Endothelial cell (in vitro differentiated cells): ENCODE measurements around the gene TEX30. TPM values are rescaled to one million over a fixed set of nuclear protein-coding genes. Genes with fewer than 3 reads are reported as not detected.

Experiments used
- DNase-seq: peaks from one replicate; pipeline ENCODE4 v3.0.0; 2021; ENCODE audit warnings: low spot score
- H3K27ac Mint-ChIP-seq: one replicate; pipeline ENCODE4 v1.8.0; 2021; ENCODE audit warnings: mixed read lengths, inconsistent platforms; ENCODE audit not compliant: unreplicated experiment
- H3K27me3 Mint-ChIP-seq: one replicate; pipeline ENCODE4 v1.8.0; 2021; ENCODE audit warnings: mild to moderate bottlenecking, moderate library complexity, mixed read lengths, inconsistent platforms; ENCODE audit not compliant: unreplicated experiment
- H3K36me3 Mint-ChIP-seq: one replicate; pipeline ENCODE4 v1.8.0; 2021; ENCODE audit warnings: mild to moderate bottlenecking, low read depth, mixed read lengths, inconsistent platforms; ENCODE audit not compliant: unreplicated experiment
- H3K4me1 Mint-ChIP-seq: one replicate; pipeline ENCODE4 v1.8.0; 2021; ENCODE audit warnings: mild to moderate bottlenecking, mixed read lengths, inconsistent platforms; ENCODE audit not compliant: unreplicated experiment
- H3K4me3 Mint-ChIP-seq: one replicate; pipeline ENCODE4 v1.8.0; 2021; ENCODE audit warnings: mild to moderate bottlenecking, mixed read lengths, inconsistent platforms; ENCODE audit not compliant: unreplicated experiment
- H3K9me3 Mint-ChIP-seq: one replicate; pipeline ENCODE4 v1.8.0; 2021; ENCODE audit warnings: mixed read lengths, inconsistent platforms; ENCODE audit not compliant: unreplicated experiment
- total RNA-seq: library from RNA; stranded (reverse); fragmentation: NEBNext Ultra II Directional; extraction: Animal tissue kit (Norgen Biotek cat#: 25700); gene quantifications from one replicate; pipeline ENCODE4 v1.2.1, GENCODE V29; 2021; ENCODE audit not compliant: unreplicated experiment
- TF ChIP-seq, protein P1 (sequence below): fragments of 200-600 bp; sonication (generic); IDR thresholded peaks from one replicate; pipeline ENCODE4 v1.5.0; 2021; ENCODE audit warnings: antibody characterized with exemption; ENCODE audit not compliant: unreplicated experiment

Gene TEX30
- total RNA-seq, 1 donor from 2014 or later = 10.5 TPM

DNA sequence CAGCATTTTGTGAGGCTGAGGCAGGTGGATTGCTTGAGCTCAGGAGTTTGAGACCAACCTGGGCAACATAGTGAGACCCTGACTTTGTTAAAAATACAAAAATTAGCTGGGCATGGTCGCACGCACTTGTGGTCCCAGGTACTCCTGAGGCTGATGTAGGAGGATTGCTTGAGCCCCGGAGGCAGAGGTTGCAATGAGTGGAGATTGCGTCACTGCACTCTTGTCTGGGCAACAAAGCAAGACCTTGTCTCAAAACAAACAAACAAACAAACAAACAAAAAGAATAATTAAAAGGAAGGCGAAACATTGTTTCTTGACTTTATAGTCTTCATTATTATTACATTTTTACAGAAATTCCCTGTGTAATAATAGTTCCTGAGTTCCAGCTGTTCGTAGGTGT lies 41.2 kb upstream of the TEX30 start:
- peaks cover 1% of the 10 kb centered on the region for H3K27me3 Mint-ChIP-seq
- no peak for DNase-seq
- H3K36me3 Mint-ChIP-seq = peaks cover 18% of the 10 kb centered on the region
- TF ChIP-seq, protein P1, sequence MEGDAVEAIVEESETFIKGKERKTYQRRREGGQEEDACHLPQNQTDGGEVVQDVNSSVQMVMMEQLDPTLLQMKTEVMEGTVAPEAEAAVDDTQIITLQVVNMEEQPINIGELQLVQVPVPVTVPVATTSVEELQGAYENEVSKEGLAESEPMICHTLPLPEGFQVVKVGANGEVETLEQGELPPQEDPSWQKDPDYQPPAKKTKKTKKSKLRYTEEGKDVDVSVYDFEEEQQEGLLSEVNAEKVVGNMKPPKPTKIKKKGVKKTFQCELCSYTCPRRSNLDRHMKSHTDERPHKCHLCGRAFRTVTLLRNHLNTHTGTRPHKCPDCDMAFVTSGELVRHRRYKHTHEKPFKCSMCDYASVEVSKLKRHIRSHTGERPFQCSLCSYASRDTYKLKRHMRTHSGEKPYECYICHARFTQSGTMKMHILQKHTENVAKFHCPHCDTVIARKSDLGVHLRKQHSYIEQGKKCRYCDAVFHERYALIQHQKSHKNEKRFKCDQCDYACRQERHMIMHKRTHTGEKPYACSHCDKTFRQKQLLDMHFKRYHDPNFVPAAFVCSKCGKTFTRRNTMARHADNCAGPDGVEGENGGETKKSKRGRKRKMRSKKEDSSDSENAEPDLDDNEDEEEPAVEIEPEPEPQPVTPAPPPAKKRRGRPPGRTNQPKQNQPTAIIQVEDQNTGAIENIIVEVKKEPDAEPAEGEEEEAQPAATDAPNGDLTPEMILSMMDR = no peak
- no peak overlapping the region for H3K27ac Mint-ChIP-seq
- no peaks in the 10 kb centered on the region for H3K4me1 Mint-ChIP-seq
- no peaks in the 10 kb centered on the region for H3K9me3 Mint-ChIP-seq
- no peak overlapping the region for H3K4me3 Mint-ChIP-seq

DNA sequence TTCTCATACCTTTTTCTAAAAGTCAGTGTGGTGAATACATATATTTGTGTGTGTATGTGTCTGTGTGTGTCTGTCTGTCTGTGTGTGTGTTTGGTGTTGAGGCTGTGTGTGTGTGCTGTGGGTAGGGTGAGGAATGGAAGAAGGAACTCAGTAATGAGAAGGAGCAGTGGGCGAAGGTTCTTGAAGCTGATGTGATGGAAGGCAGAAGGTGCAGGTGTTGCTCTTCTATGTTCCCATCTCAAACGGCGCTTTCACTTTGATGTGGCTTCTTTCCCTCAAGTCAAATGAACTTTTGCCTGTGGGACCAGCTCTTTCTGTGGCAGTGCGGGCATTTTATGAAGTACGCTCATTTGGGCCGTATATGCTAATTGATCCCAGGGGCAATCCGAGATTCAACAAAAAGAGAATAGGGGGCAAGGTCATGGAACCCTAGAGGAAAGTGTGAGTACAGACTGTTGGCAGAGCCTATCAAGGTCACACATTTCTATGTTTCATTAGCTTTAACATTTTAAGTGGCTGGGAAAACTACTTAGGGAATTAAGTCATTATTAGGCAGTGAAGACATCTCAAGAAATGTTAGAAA lies 40.5 kb upstream of the TEX30 start:
- no peaks in the 10 kb centered on the region for H3K4me1 Mint-ChIP-seq
- H3K27ac Mint-ChIP-seq = no peak overlapping the region
- H3K9me3 Mint-ChIP-seq = no peaks in the 10 kb centered on the region
- peaks cover 13% of the 10 kb centered on the region for H3K36me3 Mint-ChIP-seq
- peaks cover 1% of the 10 kb centered on the region for H3K27me3 Mint-ChIP-seq
- DNase-seq = no peak
- TF ChIP-seq, protein P1 = no peak
- H3K4me3 Mint-ChIP-seq = no peak overlapping the region

DNA sequence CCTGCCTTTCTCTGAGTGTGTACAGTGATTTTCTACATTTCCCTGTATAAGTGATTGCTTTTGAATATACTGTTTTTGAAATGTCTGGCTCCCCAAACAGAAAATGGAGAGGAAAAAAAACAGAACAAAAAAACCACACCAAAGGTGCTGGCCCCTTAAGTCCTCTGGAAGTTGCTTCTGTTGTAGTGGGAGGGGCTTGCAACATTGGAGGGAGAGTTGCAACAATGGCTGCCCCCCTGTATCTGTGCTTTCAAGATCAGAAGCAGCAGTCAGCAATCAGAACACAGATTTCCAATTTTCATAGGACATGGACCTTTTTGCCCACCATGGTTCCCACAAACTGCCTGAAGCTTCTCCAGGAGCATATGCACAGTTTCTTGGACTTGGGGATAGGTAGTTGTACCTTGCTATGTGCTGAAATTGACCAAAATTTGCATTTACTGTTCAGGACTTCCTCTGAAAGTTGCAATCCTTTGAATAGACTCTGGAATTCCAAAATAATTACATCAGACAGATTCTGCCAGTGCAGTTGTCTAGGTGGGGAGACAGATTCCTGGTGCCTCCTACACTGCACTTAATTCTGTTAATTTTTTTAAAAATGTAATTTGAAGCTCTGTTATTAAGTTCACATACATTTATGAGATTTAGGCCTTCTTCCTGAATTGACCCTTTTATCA lies 39.2 kb upstream of the TEX30 start:
- no peaks in the 10 kb centered on the region for H3K4me1 Mint-ChIP-seq
- no peaks in the 10 kb centered on the region for H3K9me3 Mint-ChIP-seq
- H3K36me3 Mint-ChIP-seq = peaks cover 9% of the 10 kb centered on the region
- H3K27ac Mint-ChIP-seq = no peak overlapping the region
- no peak for DNase-seq
- H3K27me3 Mint-ChIP-seq = peaks cover 1% of the 10 kb centered on the region
- no peak overlapping the region for H3K4me3 Mint-ChIP-seq
- TF ChIP-seq, protein P1 = no peak

DNA sequence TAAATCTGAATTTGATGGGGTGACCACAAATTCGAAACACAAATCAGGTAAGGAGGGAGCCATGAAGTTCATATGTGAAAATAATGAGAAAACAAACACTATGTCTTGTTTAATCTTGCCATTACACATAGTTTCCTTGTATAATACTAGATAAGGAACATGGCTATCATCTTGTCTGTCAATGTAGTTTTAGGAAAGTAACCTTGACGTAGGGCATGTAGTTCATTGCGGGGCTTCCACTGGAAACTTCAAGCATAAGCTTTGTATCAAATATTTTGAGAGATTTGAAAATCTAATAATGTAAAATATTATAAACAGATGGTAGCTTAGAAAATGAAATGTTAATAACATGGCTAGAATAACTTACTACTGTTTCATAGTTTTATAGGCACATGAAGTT lies 34.1 kb upstream of the TEX30 start:
- Mint-ChIP-seq H3K4me1 (no peaks in the 10 kb centered on the region), H3K36me3 (peaks cover 9% of the 10 kb centered on the region), H3K27me3 (peaks cover 2% of the 10 kb centered on the region), H3K27ac (no peak overlapping the region), H3K9me3 (no peaks in the 10 kb centered on the region), H3K4me3 (no peak overlapping the region)
- TF ChIP-seq, protein P1 = no peak
- DNase-seq = no peak

DNA sequence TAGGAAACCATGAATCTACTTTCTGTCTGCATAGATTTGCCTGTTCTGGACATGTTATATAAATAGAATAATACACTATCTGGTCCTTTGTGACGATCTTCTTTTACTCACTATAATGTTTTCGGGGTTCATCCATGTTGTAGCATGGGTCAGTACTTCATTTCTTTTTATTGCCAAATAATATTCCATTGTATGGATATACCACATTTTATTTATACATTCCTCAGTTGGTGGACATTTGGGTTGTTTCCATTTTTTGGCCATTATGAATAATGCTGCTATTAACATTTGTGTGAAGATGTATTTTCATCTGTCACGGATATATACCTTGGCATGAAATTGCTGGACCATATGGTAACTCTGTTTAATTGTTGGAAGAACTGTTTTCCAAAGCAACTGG lies 32.1 kb upstream of the TEX30 start:
- Mint-ChIP-seq H3K4me3 (no peak overlapping the region), H3K4me1 (no peaks in the 10 kb centered on the region), H3K36me3 (no peaks in the 10 kb centered on the region), H3K9me3 (no peaks in the 10 kb centered on the region), H3K27me3 (peaks cover 8% of the 10 kb centered on the region), H3K27ac (no peak overlapping the region)
- TF ChIP-seq, protein P1 = no peak
- no peak for DNase-seq
